IMR-90 (cell line): ENCODE results near the gene RGS12. TPM values are rescaled to one million over a fixed set of nuclear protein-coding genes. Genes with fewer than 3 reads are reported as not detected.

ENCODE experiments used
- CHD1 ChIP-seq: IDR thresholded peaks from 2 replicates; pipeline ENCODE4 v1.6.1; 2012; ENCODE audit warnings: low read depth, low read length, improper control_type of control experiment
- polyA plus RNA-seq, 3 experiments: library from polyadenylated mRNA; depleted of rRNA; stranded (reverse); fragments of >200 nt; gene quantifications; 2 replicates each; pipeline ENCODE4 v1.2.3, GENCODE V29; 2012; ENCODE audit warnings: low replicate concordance in 1 of 3
- total RNA-seq: library from RNA; depleted of rRNA; stranded (reverse); fragments of >200 nt; gene quantifications from 2 replicates; pipeline ENCODE4 v1.2.3, GENCODE V29; 2012
- TF ChIP-seq, protein P1 (sequence below): fragments of 150-350 bp; IDR thresholded peaks from 2 replicates; pipeline ENCODE4 v1.6.1; 2016; ENCODE audit warnings: low read depth, mild to moderate bottlenecking, low read length, moderate library complexity, borderline replicate concordance

RGS12 gene
- total and polyA plus RNA-seq, 2 of the 4 experiments (the other 2 are of a cell fraction) = 11.8 to 12.0 TPM

DNA sequence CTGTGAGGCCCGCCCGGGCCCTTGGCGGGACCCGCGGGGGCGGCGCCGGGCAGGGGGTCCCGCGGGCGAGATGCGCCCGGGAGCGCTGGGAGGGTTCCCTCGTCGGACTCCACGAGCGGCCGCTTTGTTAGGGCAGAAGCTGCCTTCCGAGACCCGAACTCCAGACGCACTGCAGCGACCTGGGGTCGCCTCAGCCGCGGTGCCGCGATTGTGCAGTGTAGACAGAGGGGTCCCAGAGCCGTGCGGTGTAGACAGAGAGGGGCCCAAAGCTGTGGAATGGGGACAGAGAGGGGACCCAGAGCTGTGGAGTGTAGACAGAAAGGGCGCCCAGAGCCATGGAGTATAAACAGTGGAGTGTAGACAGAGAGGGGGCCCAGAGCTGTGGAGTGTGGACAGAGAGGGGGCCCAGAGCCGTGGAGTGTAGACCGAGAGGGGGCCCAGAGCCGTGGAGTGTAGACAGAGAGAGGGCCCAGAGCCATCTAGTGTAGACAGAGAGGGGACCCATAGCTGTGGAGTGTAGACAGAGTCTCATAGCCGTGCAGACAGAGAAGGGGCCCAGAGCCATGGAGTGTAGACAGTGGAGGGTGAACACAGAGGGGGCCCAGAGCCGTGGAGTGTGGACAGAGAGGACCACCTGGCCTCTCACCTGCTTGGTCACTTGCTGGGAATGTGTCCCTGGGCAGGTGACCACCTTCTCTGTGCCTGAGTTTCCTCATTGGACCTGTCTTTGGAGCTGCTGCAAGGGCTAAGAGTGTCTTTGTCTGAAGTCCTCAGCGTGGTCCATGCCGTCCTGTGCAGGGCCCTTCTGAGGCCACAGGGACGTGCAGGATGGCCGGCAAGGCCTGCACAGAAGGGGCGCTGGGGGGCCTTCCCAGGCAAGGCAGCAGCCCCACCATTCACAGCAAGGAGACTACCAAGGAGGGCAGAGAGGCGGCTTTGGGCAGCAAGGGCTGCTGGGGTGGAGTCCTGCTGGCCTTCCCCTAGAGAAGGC is 875 bp downstream of the RGS12 start (continued):
- TF ChIP-seq, protein P1, sequence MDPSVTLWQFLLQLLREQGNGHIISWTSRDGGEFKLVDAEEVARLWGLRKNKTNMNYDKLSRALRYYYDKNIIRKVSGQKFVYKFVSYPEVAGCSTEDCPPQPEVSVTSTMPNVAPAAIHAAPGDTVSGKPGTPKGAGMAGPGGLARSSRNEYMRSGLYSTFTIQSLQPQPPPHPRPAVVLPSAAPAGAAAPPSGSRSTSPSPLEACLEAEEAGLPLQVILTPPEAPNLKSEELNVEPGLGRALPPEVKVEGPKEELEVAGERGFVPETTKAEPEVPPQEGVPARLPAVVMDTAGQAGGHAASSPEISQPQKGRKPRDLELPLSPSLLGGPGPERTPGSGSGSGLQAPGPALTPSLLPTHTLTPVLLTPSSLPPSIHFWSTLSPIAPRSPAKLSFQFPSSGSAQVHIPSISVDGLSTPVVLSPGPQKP = no peak
- TF ChIP-seq CHD1 = no peak
